ENCODE results near the gene EFHC1. TPM values are rescaled to one million over a fixed set of nuclear protein-coding genes. Genes with fewer than 3 reads are reported as not detected.

Gene EFHC1
- total and polyA plus RNA-seq, 9 donors, result 12.1 to 59.5 (median 23.5) TPM

DNA sequence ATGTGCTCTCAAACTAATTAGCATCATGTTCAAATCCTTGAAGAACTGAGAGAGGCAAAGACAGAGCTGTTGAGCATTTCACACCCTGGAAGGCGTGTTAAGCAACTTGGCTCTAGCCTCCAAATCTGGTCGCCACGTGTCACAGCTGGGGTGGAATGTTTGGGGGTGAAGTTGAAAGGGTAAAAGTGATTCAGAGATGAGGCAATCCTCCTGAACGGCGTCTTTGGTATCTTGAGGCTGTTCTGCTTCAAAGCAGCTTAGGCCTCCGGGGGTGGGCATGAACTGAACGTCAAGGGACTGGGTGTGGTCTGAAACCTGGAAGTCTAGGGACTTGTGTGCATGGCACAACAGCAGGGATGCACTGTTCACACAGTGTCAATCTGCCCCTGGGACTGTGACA is 94.4 kb downstream of the EFHC1 start:
- H3K27me3 ChIP-seq, result no peaks in the 10 kb centered on the region
- H3K36me3 ChIP-seq, result no peaks in the 10 kb centered on the region
- intact Hi-C loops (cut with DNase I), result loop anchor here in 3 of 4 donors (5.0 to 10.0 kb wide), 3 partner anchors 60 to 92 kb away; partner anchors contain the start of genes EFHC1 (in 2 of the 3) and TRAM2 (in 2 of the 3)
- H3K4me3 ChIP-seq, result no peak overlapping the region
- peak in 3 of 5 donors; percentile 63 to 77 (median 73) for DNase-seq
- no peaks in the 10 kb centered on the region for H3K9me3 ChIP-seq
- peaks cover 30% of the 10 kb centered on the region for H3K4me1 ChIP-seq (ENCODE audit: insufficient read depth)
- TF ChIP-seq POLR2A (IDR thresholded peaks at IDR 0.05), result no peak
- TF ChIP-seq, protein P1, sequence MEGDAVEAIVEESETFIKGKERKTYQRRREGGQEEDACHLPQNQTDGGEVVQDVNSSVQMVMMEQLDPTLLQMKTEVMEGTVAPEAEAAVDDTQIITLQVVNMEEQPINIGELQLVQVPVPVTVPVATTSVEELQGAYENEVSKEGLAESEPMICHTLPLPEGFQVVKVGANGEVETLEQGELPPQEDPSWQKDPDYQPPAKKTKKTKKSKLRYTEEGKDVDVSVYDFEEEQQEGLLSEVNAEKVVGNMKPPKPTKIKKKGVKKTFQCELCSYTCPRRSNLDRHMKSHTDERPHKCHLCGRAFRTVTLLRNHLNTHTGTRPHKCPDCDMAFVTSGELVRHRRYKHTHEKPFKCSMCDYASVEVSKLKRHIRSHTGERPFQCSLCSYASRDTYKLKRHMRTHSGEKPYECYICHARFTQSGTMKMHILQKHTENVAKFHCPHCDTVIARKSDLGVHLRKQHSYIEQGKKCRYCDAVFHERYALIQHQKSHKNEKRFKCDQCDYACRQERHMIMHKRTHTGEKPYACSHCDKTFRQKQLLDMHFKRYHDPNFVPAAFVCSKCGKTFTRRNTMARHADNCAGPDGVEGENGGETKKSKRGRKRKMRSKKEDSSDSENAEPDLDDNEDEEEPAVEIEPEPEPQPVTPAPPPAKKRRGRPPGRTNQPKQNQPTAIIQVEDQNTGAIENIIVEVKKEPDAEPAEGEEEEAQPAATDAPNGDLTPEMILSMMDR (IDR thresholded peaks at IDR 0.05), result no peak
- TF ChIP-seq EP300 (IDR thresholded peaks at IDR 0.05), result no peak
- WGBS, 3 donors, result 21 to 43% (median 27%) methylated on average over 7 of the region's 7 CpGs
- peak overlapping the region in 1 of 2 donors; percentile 32 for H3K27ac ChIP-seq

DNA sequence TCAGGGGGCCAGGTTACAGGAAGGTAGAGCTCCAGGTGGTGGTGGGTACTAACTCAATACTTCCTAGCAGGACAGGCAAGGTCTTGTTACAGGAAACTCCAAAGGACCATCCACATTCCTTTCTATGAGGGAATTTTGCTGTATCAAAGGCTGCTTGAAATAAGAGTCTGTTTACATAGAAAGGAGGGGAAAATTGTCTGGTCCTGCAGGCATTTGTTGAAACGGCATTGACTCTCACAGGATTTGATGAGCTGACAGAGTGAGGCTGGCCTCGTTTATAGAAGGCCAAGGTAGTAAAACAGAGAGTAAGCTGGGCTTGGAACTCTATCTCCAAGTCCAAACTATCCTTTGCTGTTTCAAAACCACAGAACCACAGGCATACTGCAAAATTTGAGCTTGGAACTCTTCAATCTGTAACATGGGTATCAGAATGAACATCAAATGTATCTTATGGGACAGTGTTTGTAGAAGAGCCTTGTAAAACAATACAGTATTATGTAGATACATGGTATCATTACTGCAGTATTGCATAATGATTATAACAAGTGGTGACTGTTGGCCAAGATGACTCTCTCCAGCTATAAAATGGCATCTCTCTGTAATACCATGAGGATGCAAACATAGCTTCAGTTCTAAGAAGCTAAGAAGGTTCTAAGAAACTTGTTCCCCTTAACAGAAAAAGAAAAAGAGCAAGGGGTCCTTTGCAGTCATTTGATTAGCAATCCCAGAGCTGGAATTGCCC is 95.2 kb downstream of the EFHC1 start:
- DNase-seq, result no peak
- no peak overlapping the region for H3K4me3 ChIP-seq
- TF ChIP-seq, protein P1 (IDR thresholded peaks at IDR 0.05), result no peak
- TF ChIP-seq EP300 (IDR thresholded peaks at IDR 0.05) (no peak), POLR2A (IDR thresholded peaks at IDR 0.05) (no peak)
- no peaks in the 10 kb centered on the region for H3K9me3 ChIP-seq
- peaks cover 30% of the 10 kb centered on the region for H3K4me1 ChIP-seq (ENCODE audit: insufficient read depth)
- no peaks in the 10 kb centered on the region for H3K27me3 ChIP-seq
- peak overlapping the region in 1 of 2 donors; percentile 32 for H3K27ac ChIP-seq
- 26 to 40% (median 38%) methylated on average over 2 of the region's 2 CpGs for WGBS, 3 donors
- no peaks in the 10 kb centered on the region for H3K36me3 ChIP-seq
- intact Hi-C loops (cut with DNase I), result loop anchor here (5.0 to 10.0 kb wide), 3 partner anchors 59 to 91 kb away; partner anchors contain the start of genes TRAM2 (in 4 of the 4) and EFHC1 (in 1 of the 4)

DNA sequence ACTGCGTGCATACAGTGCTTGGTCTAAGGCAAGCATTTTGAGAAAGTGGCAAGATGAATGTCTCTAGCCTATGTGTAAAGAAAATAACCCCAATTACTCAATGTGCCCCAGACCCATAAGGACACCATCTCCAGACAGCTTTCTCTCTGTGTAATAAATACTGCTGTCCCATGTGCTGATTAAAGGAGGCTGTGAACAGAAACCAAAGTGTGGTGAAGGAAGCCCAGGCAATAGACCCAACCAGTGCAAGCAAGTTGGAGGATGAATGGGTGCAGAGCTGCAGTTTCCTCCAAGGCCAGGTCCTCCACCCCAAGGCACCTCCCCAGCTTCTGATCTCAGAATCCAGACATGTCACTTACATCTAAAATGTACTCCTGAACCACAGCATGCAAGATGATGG is 96.1 kb downstream of the EFHC1 start:
- H3K27me3 ChIP-seq, result no peaks in the 10 kb centered on the region
- WGBS, 3 donors, result 77 to 96% (median 91%) methylated on average over 1 of the region's 1 CpG
- no peak overlapping the region for H3K27ac ChIP-seq
- DNase-seq, result no peak
- peaks cover 27% of the 10 kb centered on the region for H3K4me1 ChIP-seq (ENCODE audit: insufficient read depth)
- no peaks in the 10 kb centered on the region for H3K36me3 ChIP-seq
- H3K9me3 ChIP-seq, result no peaks in the 10 kb centered on the region
- H3K4me3 ChIP-seq, result no peak overlapping the region
- intact Hi-C loops (cut with DNase I), result loop anchor here (5.0 to 10.0 kb wide), 3 partner anchors 59 to 91 kb away; partner anchors contain the start of genes TRAM2 (in 4 of the 4) and EFHC1 (in 1 of the 4)
- TF ChIP-seq EP300 (IDR thresholded peaks at IDR 0.05), result no peak
- no peak for TF ChIP-seq POLR2A (IDR thresholded peaks at IDR 0.05)
- TF ChIP-seq, protein P1 (IDR thresholded peaks at IDR 0.05), result no peak

DNA sequence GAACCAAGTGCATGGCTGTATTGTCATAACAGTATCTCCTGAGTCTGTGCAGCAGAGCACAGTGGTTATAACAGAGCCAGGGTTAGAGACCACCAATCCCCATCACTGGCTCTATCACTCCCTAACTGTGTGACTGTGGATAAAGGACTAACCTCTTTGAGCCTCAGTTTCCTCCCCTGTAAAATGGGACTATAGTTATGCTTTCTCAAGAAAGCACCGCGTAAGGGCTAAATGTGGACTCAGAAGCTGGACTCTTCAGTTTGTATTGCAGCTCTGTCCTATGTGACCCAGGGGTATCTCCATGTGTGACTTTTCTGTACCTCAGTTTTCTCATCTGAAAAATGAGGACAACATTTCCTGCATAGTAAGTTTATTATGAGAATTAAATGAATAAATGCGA is 96.8 kb downstream of the EFHC1 start:
- H3K27ac ChIP-seq, result no peak overlapping the region

More for the DNA sequence above, 96.8 kb downstream of the EFHC1 start:
- Histone ChIP-seq H3K27me3 (no peaks in the 10 kb centered on the region), H3K4me3 (no peak overlapping the region), H3K36me3 (no peaks in the 10 kb centered on the region), H3K4me1 (ENCODE audit: insufficient read depth) (peaks cover 21% of the 10 kb centered on the region), H3K9me3 (no peaks in the 10 kb centered on the region)
- no peak for DNase-seq
- WGBS, 3 donors, result 86 to 95% (median 94%) methylated on average over 3 of the region's 3 CpGs
- intact Hi-C loops (cut with DNase I), result loop anchor here (5.0 to 10.0 kb wide), 3 partner anchors 58 to 92 kb away; partner anchors contain the start of genes TRAM2 (in 4 of the 4) and EFHC1 (in 1 of the 4)
- no peak for TF ChIP-seq EP300 (IDR thresholded peaks at IDR 0.05)
- no peak for TF ChIP-seq POLR2A (IDR thresholded peaks at IDR 0.05)
- TF ChIP-seq, protein P1 (IDR thresholded peaks at IDR 0.05), result no peak
